Sigmoid colon (tissue), 4 donors: ENCODE measurements around the gene LRR1.

Experiments
- CTCF ChIP-seq, 4 experiments: fragments of 450-650 bp in 3 of 4; fragments of 200-600 bp in 1 of 4; IDR thresholded peaks; one replicate each; pipeline ENCODE4 v1.5.1; 2016 to 2019; ENCODE audit warnings: antibody characterized with exemption in 4 of 4, mild to moderate bottlenecking in 3 of 4, moderate library complexity in 2 of 4
- EP300 ChIP-seq, 4 donors: sonication (generic); formaldehyde crosslinking; IDR thresholded peaks; one replicate each; pipeline ENCODE4 v1.6.1; 2017; ENCODE audit warnings: antibody characterized with exemption in 4 of 4
- POLR2A ChIP-seq, 2 donors: fragments of 450-650 bp; IDR thresholded peaks; one replicate each; pipeline ENCODE4 v1.6.1; 2016; ENCODE audit warnings: antibody characterized with exemption in 2 of 2, mild to moderate bottlenecking in 2 of 2, moderate library complexity in 2 of 2
- POLR2AphosphoS5 ChIP-seq, 4 donors: sonication (generic); formaldehyde crosslinking; IDR thresholded peaks; one replicate each; pipeline ENCODE4 v1.6.1; 2017; ENCODE audit warnings: antibody characterized with exemption in 4 of 4

DNA sequence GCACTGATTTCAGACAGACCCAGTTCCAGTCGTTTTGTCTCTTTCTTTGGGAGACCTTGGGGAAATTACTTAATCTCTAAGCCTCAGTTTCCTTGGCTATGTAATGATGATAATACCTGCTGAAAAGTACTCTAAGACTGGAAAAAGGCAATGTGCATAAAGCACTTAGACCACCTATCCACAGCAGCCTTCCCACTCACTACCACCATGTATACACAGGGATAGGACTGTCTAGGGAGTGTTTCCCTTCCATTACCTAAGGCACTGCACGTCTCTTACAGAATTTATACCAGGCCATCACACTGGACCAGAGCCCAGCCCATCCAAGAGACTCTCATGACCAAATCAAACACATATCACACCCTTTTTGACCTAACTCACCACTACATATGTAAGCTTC, 18.9 kb upstream of the LRR1 start:
- TF ChIP-seq CTCF (IDR thresholded peaks at IDR 0.05), result no peak
- TF ChIP-seq POLR2A (IDR thresholded peaks at IDR 0.05), result no peak
- TF ChIP-seq POLR2AphosphoS5 (IDR thresholded peaks at IDR 0.05), result no peak
- TF ChIP-seq EP300 (IDR thresholded peaks at IDR 0.05), result no peak
